SU-DHL-6 (cell line): ENCODE data around the gene VAT1L.

Experiments used
- H2AFZ ChIP-seq: fragments of 200-600 bp; sonication (generic); 2 replicates; pipeline ENCODE4 v1.6.1; 2014; ENCODE audit warnings: low read depth, mild to moderate bottlenecking, moderate library complexity, mixed read lengths, antibody characterized with exemption, low read length; ENCODE audit not compliant: severe bottlenecking
- H3F3A ChIP-seq: fragments of 200-600 bp; shearing (Covaris generic); 2 replicates; pipeline ENCODE4 v1.6.0; 2016; ENCODE audit warnings: antibody characterized with exemption, mild to moderate bottlenecking; ENCODE audit not compliant: insufficient read depth
- H3K27ac ChIP-seq: fragments of 200-600 bp; sonication (generic); 2 replicates; pipeline ENCODE4 v1.5.1; 2016; ENCODE audit warnings: low read depth, mild to moderate bottlenecking, low read length, moderate library complexity, mixed read lengths
- H3K27me3 ChIP-seq: fragments of 200-600 bp; sonication (generic), shearing (Covaris generic); 2 replicates; pipeline ENCODE4 v1.6.0; 2014; ENCODE audit warnings: mild to moderate bottlenecking, low read length
- H3K36me3 ChIP-seq: fragments of 200-600 bp; sonication (generic); 2 replicates; pipeline ENCODE4 v1.6.1; 2014; ENCODE audit warnings: mild to moderate bottlenecking, low read length, mixed read lengths
- H3K4me2 ChIP-seq: fragments of 300-600, 200-600 bp; shearing (Covaris generic), sonication (generic); 2 replicates; pipeline ENCODE4 v1.6.0; 2014; ENCODE audit warnings: low read length, low read depth, mild to moderate bottlenecking; ENCODE audit not compliant: poor library complexity, severe bottlenecking
- H3K4me3 ChIP-seq: fragments of 200-600 bp; sonication (generic); 2 replicates; pipeline ENCODE4 v1.5.1; 2014; ENCODE audit warnings: antibody characterized with exemption, low read length, mild to moderate bottlenecking, mixed read lengths; ENCODE audit not compliant: insufficient read depth, poor library complexity, severe bottlenecking
- H3K79me2 ChIP-seq: fragments of 200-600 bp; sonication (generic); 2 replicates; pipeline ENCODE4 v1.6.1; 2014; ENCODE audit warnings: mild to moderate bottlenecking, low read length, moderate library complexity; ENCODE audit not compliant: insufficient read depth
- H3K9ac ChIP-seq: fragments of 200-600 bp; sonication (generic); 2 replicates; pipeline ENCODE4 v1.7.0; 2014; ENCODE audit warnings: mild to moderate bottlenecking, low read length
- H3K9me2 ChIP-seq: fragments of 200-600 bp; sonication (generic); replicated peaks from 2 replicates; pipeline ENCODE4 v1.6.1; 2014; ENCODE audit warnings: low read length; ENCODE audit not compliant: insufficient read depth
- H3K9me3 ChIP-seq: fragments of 200-600 bp; sonication (generic); 2 replicates; pipeline ENCODE4 v1.6.1; 2014; ENCODE audit warnings: low read length, mixed read lengths; ENCODE audit not compliant: insufficient read depth
- H4K20me1 ChIP-seq: fragments of 200-600 bp; sonication (generic); 2 replicates; pipeline ENCODE4 v1.6.1; 2014; ENCODE audit warnings: low read depth, mild to moderate bottlenecking, antibody characterized with exemption, low read length, moderate library complexity, mixed read lengths
- EZH2phosphoT487 ChIP-seq: fragments of 200-600 bp; sonication (generic), shearing (Covaris generic); conservative IDR thresholded peaks from 2 replicates; pipeline ENCODE4 v1.6.1; 2018; ENCODE audit warnings: mild to moderate bottlenecking, antibody characterized with exemption, low read length, moderate library complexity, mixed read lengths
- TF ChIP-seq, protein P1 (sequence below): fragments of 200-600 bp; sonication (generic); IDR thresholded peaks from one replicate; pipeline ENCODE4 v1.5.1; 2017; ENCODE audit warnings: antibody characterized with exemption, mild to moderate bottlenecking, low read length, moderate library complexity; ENCODE audit not compliant: insufficient read depth, poor library complexity, severe bottlenecking

Gene VAT1L

DNA sequence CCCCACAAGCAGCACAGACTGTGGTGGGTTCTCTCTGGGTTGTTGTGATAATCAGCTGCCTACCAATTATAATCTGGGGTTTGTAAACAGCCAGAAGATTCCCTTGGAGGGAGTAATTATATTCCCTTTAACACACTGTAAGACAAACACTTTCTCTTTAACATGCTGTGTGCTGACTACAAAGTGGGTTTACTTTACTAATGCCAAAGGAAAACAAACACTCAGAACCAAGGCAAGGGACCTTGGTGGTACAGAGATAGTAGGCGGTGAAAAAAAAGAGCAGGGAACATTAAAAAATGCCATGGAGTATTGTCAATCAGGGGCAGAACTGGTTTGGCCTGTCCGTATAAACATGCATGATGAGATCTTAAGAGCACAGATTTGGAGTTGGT lies 3.0 kb upstream of the VAT1L start:
- H3K27ac ChIP-seq = no peak overlapping the region
- no peaks in the 10 kb centered on the region for H4K20me1 ChIP-seq
- no peak overlapping the region for H3K4me2 ChIP-seq
- TF ChIP-seq, protein P1, sequence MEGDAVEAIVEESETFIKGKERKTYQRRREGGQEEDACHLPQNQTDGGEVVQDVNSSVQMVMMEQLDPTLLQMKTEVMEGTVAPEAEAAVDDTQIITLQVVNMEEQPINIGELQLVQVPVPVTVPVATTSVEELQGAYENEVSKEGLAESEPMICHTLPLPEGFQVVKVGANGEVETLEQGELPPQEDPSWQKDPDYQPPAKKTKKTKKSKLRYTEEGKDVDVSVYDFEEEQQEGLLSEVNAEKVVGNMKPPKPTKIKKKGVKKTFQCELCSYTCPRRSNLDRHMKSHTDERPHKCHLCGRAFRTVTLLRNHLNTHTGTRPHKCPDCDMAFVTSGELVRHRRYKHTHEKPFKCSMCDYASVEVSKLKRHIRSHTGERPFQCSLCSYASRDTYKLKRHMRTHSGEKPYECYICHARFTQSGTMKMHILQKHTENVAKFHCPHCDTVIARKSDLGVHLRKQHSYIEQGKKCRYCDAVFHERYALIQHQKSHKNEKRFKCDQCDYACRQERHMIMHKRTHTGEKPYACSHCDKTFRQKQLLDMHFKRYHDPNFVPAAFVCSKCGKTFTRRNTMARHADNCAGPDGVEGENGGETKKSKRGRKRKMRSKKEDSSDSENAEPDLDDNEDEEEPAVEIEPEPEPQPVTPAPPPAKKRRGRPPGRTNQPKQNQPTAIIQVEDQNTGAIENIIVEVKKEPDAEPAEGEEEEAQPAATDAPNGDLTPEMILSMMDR = no peak
- TF ChIP-seq EZH2phosphoT487 = no peak
- H3K9ac ChIP-seq = no peak overlapping the region
- H3K4me3 ChIP-seq = no peak overlapping the region
- H2AFZ ChIP-seq = no peak overlapping the region
- H3K9me2 ChIP-seq = no peaks in the 10 kb centered on the region
- H3K79me2 ChIP-seq = no peaks in the 10 kb centered on the region
- no peaks in the 10 kb centered on the region for H3K27me3 ChIP-seq
- no peaks in the 10 kb centered on the region for H3K9me3 ChIP-seq
- H3K36me3 ChIP-seq = no peaks in the 10 kb centered on the region
- H3F3A ChIP-seq = no peaks in the 10 kb centered on the region

DNA sequence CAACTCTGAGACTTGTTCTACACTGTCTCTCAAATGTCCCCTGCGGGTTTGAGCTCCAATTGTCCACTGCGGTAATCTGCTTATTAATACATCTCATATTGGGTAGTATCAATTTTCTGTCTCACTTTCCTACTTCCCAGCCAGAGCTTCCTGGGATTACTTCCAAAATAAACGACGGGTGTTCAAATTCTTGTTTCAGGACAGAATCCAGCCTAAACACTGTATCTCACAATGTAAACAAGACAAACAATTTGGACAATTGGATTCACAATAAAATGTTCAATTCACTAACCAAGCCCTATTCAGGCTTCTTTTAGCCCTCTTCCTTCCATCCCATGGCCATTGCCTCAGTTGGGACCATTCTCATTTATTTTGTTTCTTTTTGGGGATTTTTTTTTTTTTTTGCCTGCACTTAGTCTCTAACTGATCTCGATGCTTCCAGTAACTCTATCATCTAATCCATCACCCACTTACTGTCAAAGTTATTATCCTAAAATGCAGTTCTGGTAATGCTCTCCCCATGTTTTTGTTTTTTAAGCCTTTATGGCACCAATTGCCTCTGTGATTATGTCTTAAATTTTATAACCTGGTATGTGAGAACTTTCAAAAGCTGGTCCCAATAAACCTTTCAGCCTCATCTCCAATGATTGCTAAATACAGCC lies 2.0 kb upstream of the VAT1L start:
- Histone ChIP-seq H3K79me2 (no peaks in the 10 kb centered on the region), H3K27ac (no peak overlapping the region), H3K36me3 (no peaks in the 10 kb centered on the region), H3K27me3 (no peaks in the 10 kb centered on the region), H3K9me3 (no peaks in the 10 kb centered on the region), H4K20me1 (no peaks in the 10 kb centered on the region), H3K4me3 (no peak overlapping the region), H3K4me2 (no peak overlapping the region), H3K9me2 (no peaks in the 10 kb centered on the region), H2AFZ (no peak overlapping the region), H3F3A (no peaks in the 10 kb centered on the region), H3K9ac (no peak overlapping the region)
- TF ChIP-seq EZH2phosphoT487 = no peak
- TF ChIP-seq, protein P1 = no peak

GRCh38 chr16:77787452-77787851 lies 912 bp upstream of the VAT1L start:
- Histone ChIP-seq H4K20me1 (no peaks in the 10 kb centered on the region), H3K79me2 (no peaks in the 10 kb centered on the region), H3F3A (no peaks in the 10 kb centered on the region), H3K27ac (no peak overlapping the region), H3K4me2 (no peak overlapping the region), H3K4me3 (no peak overlapping the region), H3K27me3 (no peaks in the 10 kb centered on the region), H3K36me3 (no peaks in the 10 kb centered on the region), H2AFZ (no peak overlapping the region), H3K9me2 (no peaks in the 10 kb centered on the region), H3K9me3 (no peaks in the 10 kb centered on the region), H3K9ac (no peak overlapping the region)
- TF ChIP-seq, protein P1 = no peak
- no peak for TF ChIP-seq EZH2phosphoT487
